ENCODE data around the gene C6orf47.

Gene C6orf47

GRCh38 chr6:31636698-31637596 lies 23.6 kb downstream of the C6orf47 start:
- DNase-seq (ENCODE audit: low read depth): peak; percentile 54

DNA sequence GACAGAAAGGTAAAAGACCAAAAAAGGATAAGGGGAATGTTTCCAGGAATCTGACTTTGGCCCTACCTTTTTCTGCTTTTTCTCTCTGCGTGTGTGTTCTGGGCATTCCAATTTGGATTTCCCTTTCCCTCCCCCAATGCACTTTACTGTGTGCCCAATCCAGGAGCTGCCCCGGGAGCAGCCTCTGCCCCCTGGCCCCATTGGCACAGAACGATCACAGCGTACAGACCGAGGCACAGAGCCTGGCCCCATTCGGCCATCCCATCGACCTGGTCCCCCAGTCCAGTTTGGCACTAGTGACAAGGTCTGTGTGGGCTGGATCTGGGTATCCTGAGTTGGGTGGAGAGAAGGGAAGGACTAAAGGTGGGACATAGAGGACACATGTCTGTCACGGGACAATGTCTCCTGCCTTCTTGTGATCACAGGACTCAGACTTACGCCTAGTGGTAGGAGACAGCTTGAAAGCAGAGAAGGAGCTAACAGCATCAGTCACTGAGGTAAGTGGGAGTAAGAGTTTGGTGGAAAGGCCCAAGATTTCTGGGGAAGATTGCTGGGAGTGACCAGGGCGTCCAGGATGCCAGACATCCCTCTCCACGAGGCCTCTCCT lies 25.5 kb downstream of the C6orf47 start:
- no peak for DNase-seq (ENCODE audit: low read depth)

DNA sequence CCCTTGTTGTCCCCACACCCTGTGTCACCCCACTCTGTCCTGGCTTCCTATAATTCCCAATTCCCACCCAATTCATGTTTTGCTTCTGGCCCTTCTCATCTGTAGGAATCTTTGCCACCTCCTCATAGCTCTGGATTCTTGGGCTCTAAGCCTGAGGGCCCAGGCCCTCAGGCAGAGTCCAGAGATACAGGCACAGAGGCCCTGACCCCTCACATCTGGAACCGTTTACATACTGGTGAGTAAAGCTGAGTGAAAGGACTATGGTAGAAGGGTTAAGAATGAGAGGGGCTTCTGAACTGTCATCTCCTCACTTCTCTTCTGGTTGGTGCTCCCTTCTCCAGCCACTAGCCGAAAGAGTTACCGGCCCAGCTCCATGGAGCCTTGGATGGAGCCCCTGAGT lies 26.4 kb downstream of the C6orf47 start:
- peak; percentile 55 for DNase-seq (ENCODE audit: low read depth)

DNA sequence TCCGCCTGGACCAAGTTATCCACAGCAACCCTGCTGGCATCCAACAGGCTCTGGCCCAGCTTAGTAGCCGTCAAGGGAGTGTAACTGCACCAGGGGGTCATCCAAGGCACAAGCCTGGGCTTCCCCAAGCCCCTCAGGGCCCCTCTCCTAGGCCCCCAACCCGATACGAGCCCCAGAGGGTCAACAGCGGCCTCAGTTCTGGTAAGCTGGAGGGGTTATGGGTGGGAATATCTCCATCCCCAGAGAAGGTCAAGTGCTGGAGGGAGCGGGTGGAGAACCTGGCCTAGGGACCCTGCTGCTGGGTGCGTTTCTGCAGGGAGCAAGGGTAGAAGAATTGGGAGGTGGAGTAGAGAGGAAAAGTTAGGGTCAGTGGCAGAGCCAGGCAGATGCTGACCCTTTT lies 27.1 kb downstream of the C6orf47 start:
- DNase-seq (ENCODE audit: low read depth): no peak

DNA sequence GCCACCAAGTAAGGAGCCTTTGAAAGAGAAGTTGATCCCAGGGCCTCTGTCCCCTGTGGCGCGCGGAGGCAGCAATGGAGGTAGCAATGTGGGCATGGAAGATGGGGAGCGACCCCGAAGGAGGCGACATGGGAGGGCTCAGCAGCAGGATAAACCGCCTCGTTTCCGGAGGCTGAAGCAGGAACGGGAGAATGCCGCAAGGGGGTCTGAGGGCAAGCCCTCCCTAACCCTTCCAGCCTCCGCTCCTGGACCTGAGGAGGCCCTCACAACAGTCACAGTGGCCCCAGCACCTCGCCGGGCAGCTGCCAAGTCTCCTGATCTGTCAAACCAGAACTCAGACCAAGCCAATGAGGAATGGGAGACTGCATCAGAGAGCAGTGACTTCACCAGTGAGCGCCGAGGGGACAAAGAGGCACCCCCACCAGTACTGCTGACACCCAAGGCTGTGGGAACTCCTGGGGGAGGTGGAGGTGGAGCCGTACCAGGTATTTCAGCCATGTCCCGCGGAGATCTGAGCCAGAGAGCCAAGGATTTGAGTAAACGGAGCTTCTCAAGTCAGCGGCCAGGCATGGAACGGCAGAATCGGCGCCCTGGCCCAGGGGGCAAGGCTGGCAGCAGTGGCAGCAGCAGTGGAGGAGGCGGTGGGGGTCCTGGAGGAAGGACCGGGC lies 28.2 kb downstream of the C6orf47 start:
- no peak for DNase-seq (ENCODE audit: low read depth)

GRCh38 chr6:31631681-31632278 lies 28.8 kb downstream of the C6orf47 start:
- DNase-seq (ENCODE audit: low read depth): no peak

- DNase-seq (ENCODE audit: low read depth): no peak
These were observed 29.4 kb downstream of the C6orf47 start for GRCh38 chr6:31631209-31631608.

GRCh38 chr6:31630177-31630934 lies 30.2 kb downstream of the C6orf47 start:
- DNase-seq (ENCODE audit: low read depth): no peak

DNA sequence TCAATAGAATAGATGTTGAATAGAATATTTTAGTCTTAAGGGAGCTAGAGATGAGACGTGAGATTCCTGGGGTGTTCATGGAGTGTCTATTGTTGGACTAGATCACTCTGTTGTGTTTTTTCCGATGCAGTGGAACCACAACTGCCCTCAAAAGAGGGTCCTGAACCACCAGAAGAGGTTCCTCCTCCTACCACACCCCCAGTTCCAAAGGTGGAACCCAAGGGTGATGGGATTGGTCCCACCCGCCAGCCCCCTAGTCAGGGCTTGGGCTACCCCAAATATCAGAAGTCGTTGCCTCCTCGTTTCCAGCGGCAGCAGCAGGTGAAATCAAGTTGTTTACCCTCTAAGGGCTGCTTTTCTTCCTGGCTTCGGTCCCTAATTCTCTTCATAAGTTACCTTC lies 31.6 kb downstream of the C6orf47 start:
- no peak for DNase-seq (ENCODE audit: low read depth)

DNA sequence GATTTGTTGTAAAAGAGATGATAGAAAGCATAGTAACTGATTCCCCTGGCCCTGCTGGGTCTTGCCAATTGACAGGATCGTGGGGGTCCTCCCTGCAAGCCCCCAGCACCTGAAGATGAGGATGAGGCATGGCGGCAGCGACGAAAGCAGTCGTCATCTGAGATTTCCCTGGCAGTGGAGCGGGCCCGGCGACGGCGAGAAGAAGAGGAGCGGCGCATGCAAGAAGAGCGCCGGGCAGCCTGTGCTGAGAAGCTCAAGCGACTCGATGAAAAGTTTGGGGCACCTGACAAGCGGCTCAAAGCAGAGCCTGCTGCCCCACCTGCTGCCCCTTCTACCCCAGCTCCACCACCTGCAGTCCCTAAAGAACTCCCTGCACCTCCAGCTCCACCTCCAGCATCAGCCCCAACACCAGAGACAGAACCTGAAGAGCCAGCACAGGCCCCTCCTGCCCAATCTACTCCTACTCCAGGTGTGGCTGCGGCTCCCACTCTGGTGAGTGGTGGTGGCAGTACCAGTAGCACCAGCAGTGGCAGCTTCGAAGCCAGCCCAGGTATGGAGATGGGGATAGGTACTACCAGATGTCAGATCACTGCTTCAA lies 32.8 kb downstream of the C6orf47 start:
- no peak for DNase-seq (ENCODE audit: low read depth)

DNA sequence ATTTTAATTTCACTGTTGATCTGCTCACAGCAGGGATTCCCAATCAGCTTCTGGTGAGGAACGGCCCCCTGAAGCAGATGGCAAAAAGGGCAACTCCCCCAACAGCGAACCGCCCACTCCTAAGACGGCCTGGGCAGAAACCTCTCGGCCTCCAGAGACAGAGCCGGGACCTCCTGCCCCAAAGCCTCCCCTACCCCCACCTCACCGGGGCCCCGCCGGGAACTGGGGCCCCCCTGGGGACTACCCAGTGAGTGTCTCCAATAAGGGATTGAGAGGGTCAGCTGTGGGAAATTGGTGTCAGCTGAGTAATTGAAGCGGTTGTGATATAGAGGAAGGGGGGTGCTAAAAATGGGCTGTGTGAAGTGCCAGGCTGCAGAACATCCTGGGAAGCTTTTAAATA lies 33.6 kb downstream of the C6orf47 start:
- DNase-seq (ENCODE audit: low read depth): no peak

GRCh38 chr6:31624070-31624469 lies 36.5 kb downstream of the C6orf47 start:
- no peak for DNase-seq (ENCODE audit: low read depth)

DNA sequence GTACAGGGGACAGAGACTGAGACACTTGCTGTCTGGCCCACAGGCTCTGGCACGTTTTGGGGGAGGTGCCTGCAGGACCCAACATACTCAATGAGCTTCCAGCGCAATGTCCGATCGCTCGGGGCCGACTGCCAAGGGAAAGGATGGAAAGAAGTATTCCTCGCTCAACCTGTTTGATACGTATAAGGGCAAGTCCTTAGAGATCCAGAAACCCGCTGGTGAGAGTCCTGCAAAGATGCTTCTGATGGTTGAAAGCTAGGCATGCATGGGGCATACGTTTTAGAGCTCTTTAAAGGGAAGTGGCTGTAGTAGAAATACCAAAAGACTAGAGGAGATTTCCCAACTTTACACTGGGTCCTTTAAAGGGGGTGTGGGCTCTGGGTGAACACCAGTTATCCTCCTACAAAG lies 37.9 kb downstream of the C6orf47 start:
- no peak for DNase-seq (ENCODE audit: low read depth)

DNA sequence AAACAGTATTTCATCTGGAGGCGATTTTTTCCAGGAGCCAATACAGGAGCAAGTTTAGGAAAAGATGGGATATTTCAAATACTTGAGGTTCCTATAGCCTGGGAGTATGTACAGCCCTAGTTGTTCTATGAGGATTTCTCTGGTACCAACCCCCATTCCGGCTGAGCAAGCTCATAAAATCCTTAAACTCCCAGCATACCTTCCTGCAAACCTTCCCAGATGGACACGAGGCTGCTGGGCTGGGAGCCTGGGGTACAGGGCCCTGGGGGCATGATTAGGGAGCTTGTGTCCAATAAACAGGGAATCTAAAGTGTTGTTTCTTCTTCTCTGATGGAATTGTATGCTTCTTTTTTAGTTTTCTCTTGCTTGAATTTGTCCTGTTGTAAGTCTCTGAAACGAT lies 38.6 kb downstream of the C6orf47 start:
- DNase-seq (ENCODE audit: low read depth): no peak

DNA sequence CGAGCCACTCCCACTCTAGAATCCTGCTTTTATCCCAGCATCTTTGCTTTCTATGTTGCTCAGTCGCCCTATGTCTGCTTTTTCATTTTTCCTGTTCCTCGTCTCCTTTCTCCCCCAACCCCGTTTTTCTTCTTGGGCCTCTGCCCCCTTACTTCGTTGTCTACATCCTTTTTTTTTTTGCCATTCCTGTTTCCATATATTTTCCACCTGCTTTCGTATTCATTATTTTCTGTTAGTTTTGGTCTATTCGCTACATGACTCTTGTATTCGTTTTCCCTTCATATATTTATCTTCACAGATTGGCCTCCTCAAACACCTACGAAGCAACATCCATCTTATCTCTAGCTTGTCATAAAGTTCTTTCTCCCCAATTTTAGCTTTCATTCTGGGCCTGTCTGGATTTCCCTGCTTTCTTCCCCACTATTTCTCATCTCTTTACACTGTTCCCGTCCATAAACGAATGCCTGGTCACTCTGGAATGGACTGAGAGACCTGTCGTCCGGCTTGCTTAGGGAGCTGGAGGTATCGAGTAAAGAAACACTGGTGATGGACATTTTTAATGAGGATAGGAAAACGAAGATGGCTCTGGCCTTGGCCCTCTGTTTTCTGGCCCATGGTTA lies 39.1 kb downstream of the C6orf47 start:
- DNase-seq (ENCODE audit: low read depth): no peak

- DNase-seq (ENCODE audit: low read depth): peak; percentile 87
These were observed 39.8 kb downstream of the C6orf47 start, which contains the start of gene PRRC2A for GRCh38 chr6:31620586-31621319. TSS of gene PRRC2A (plus strand) at chr6:31620715. CDS start at chr6:31622790, 2,075 bp downstream.

DNA sequence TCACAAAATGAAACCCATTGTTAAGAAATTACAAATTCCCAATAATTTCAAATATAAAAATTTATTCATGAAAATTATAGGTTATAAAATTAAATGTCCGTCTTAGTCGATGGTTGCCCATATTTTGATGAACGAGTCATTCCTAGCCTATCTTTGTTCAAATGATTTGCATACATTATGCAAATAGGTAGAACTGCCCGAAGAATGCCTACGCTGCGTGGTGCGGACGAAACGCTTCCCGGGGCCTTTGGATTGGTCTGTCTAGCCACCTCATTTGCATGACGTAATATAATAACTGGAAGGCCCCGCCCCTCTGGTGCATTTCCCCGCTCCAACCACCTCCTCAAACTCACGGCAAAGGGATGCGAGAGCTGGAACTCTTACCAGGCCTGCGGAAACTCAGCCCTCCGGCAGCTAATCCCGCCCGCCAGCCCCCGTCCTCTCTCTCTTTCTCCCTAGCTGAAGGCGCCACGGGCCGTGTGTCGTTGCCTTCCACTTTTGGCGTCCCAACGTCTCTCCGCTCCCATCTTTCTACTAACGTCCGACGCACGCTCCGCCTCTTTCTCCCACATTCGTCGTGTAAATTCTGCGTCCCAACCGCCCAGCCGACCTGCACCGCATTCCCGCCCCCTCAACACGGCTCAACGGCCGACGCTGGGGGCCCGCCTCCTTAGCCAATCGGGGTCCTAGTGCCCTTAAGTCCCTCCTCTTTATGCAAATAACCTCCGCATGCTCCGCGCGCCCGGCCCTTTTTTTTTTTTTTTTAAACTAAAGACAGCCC lies 40.6 kb downstream of the C6orf47 start:
- DNase-seq (ENCODE audit: low read depth): peak; percentile 100

- no peak for DNase-seq (ENCODE audit: low read depth)
These were observed 43.6 kb downstream of the C6orf47 start for GRCh38 chr6:31617010-31617409.

- DNase-seq (ENCODE audit: low read depth): no peak
These were observed 44.8 kb downstream of the C6orf47 start for GRCh38 chr6:31615748-31616147.
